Mesenchymal stem cell (in vitro differentiated cells and primary cell): ENCODE data around the gene PPA1.

ENCODE experiments used
- DNase-seq: peaks from one replicate; pipeline ENCODE4 v3.0.0-alpha.2; 2013
- H2AFZ ChIP-seq: one replicate; pipeline ENCODE4 v1.6.1; 2013; ENCODE audit warnings: low read depth, mild to moderate bottlenecking, control low read depth, inconsistent platforms, low read length, moderate library complexity
- H2AK5ac ChIP-seq: 2 replicates; pipeline ENCODE4 v1.6.1; 2013; ENCODE audit warnings: low read length, moderate library complexity, mild to moderate bottlenecking, inconsistent platforms; ENCODE audit not compliant: severe bottlenecking
- H2BK120ac ChIP-seq: one replicate; pipeline ENCODE4 v1.6.1; 2013; ENCODE audit warnings: low read depth, mild to moderate bottlenecking, inconsistent platforms, low read length, moderate library complexity
- H2BK12ac ChIP-seq, 2 experiments: one replicate each; pipeline ENCODE4 v1.6.1; 2013; ENCODE audit warnings: inconsistent platforms in 2 of 2, low read length in 2 of 2, mild to moderate bottlenecking in 2 of 2, moderate library complexity in 2 of 2, control low read depth in 1 of 2
- H2BK15ac ChIP-seq: one replicate; pipeline ENCODE4 v1.6.1; 2013; ENCODE audit warnings: mild to moderate bottlenecking, low read depth, inconsistent platforms; ENCODE audit not compliant: poor library complexity, severe bottlenecking
- H2BK5ac ChIP-seq: 2 replicates; pipeline ENCODE4 v1.6.1; 2013; ENCODE audit warnings: low read depth, mild to moderate bottlenecking, low read length, control low read depth, inconsistent platforms; ENCODE audit not compliant: poor library complexity, severe bottlenecking
- H3K14ac ChIP-seq, 2 experiments: one replicate each; pipeline ENCODE4 v1.6.1; 2013; ENCODE audit warnings: inconsistent platforms in 2 of 2, low read length in 2 of 2, control low read depth in 1 of 2, mild to moderate bottlenecking in 1 of 2, moderate library complexity in 1 of 2
- H3K18ac ChIP-seq, 2 experiments: one replicate each; pipeline ENCODE4 v1.6.1; 2013; ENCODE audit warnings: inconsistent platforms in 2 of 2, low read length in 2 of 2, control low read depth in 1 of 2, low read depth in 1 of 2, mild to moderate bottlenecking in 1 of 2
- H3K23ac ChIP-seq, 2 experiments: one replicate each; pipeline ENCODE4 v1.6.1; 2013; ENCODE audit warnings: inconsistent platforms in 2 of 2, low read length in 2 of 2, mild to moderate bottlenecking in 2 of 2, moderate library complexity in 2 of 2, control low read depth in 1 of 2
- H3K27ac ChIP-seq: 2 replicates; pipeline ENCODE4 v1.5.1; 2013; ENCODE audit warnings: mild to moderate bottlenecking, moderate library complexity, low read length, control low read depth, inconsistent platforms; ENCODE audit not compliant: poor library complexity, severe bottlenecking
- H3K27me3 ChIP-seq, 2 experiments: 2 replicates each; pipeline versions ENCODE4 v1.6.1 to v1.7.0; 2013; ENCODE audit warnings: low read length in 2 of 2, mild to moderate bottlenecking in 2 of 2, moderate library complexity in 2 of 2, control low read depth in 1 of 2, inconsistent platforms in 1 of 2; ENCODE audit not compliant: control insufficient read depth in 1 of 2, insufficient read depth in 1 of 2
- H3K36me3 ChIP-seq, 2 experiments: 2 replicates each; pipeline versions ENCODE4 v1.6.1 to v1.7.0; 2013; ENCODE audit warnings: low read length in 2 of 2, control low read depth in 1 of 2, inconsistent platforms in 1 of 2, low read depth in 1 of 2, mild to moderate bottlenecking in 1 of 2; ENCODE audit not compliant: insufficient read depth in 2 of 2, control insufficient read depth in 1 of 2
- H3K4ac ChIP-seq, 2 experiments: one replicate each; pipeline ENCODE4 v1.6.1; 2013; ENCODE audit warnings: inconsistent platforms in 2 of 2, low read length in 2 of 2, mild to moderate bottlenecking in 2 of 2, moderate library complexity in 2 of 2, control low read depth in 1 of 2, low read depth in 1 of 2
- H3K4me1 ChIP-seq: 2 replicates; pipeline ENCODE4 v1.6.1; 2013; ENCODE audit warnings: low read depth, low read length, control low read depth; ENCODE audit not compliant: control insufficient read depth, insufficient read depth
- H3K4me2 ChIP-seq: 2 replicates; pipeline ENCODE4 v1.6.1; 2013; ENCODE audit warnings: low read length, mild to moderate bottlenecking, inconsistent platforms; ENCODE audit not compliant: poor library complexity, severe bottlenecking
- H3K4me3 ChIP-seq, 2 experiments: 2 replicates each; pipeline versions ENCODE4 v1.5.1 to v1.7.0; 2013; ENCODE audit warnings: low read length in 2 of 2, mild to moderate bottlenecking in 2 of 2, control low read depth in 1 of 2, low read depth in 1 of 2; ENCODE audit not compliant: insufficient read depth in 1 of 2
- H3K79me1 ChIP-seq: replicated peaks from 2 replicates; pipeline ENCODE4 v1.6.1; 2013; ENCODE audit warnings: mild to moderate bottlenecking, control low read depth, low read length, inconsistent platforms; ENCODE audit not compliant: poor library complexity, severe bottlenecking
- H3K9ac ChIP-seq: 2 replicates; pipeline ENCODE4 v1.7.0; 2013; ENCODE audit warnings: mild to moderate bottlenecking, low read length, moderate library complexity
- H3K9me3 ChIP-seq: 2 replicates; pipeline ENCODE4 v1.7.0; 2013; ENCODE audit warnings: mild to moderate bottlenecking, low read length; ENCODE audit not compliant: control insufficient read depth
- H4K8ac ChIP-seq: one replicate; pipeline ENCODE4 v1.6.1; 2013; ENCODE audit warnings: inconsistent platforms, mild to moderate bottlenecking, low read length, moderate library complexity
- H4K91ac ChIP-seq: one replicate; pipeline ENCODE4 v1.6.1; 2013; ENCODE audit warnings: mild to moderate bottlenecking, low read length, inconsistent platforms
- WGBS: methylation state at CpG from one replicate; pipeline ENCODE4 v1.1.7; 2013; ENCODE audit warnings: mixed read lengths; 5-methylcytosine and 5-hydroxymethylcytosine counted together

Gene PPA1

GRCh38 chr10:70169011-70169410 lies 64.2 kb downstream of the PPA1 start:
- Histone ChIP-seq H3K4ac (peak overlapping the region in 1 of 2 experiments; percentile 26), H3K9me3 (no peaks in the 10 kb centered on the region), H3K4me1 (peaks cover 4% of the 10 kb centered on the region), H2BK120ac (no peak overlapping the region), H2BK12ac (no peak overlapping the region), H3K79me1 (no peaks in the 10 kb centered on the region), H2BK5ac (no peak overlapping the region), H3K4me2 (peak overlapping the region; percentile 73), H3K4me3 (peak overlapping the region in 1 of 2 experiments; percentile 99), H3K18ac (no peak overlapping the region), H4K91ac (no peak overlapping the region), H3K9ac (peak overlapping the region; percentile 99), H2AK5ac (no peak overlapping the region), H2AFZ (no peak overlapping the region), H3K14ac (peak overlapping the region in 1 of 2 experiments; percentile 15), H3K36me3 (peaks cover 0 to 37% of the 10 kb centered on the region in 2 experiments), H4K8ac (no peak overlapping the region), H2BK15ac (no peak overlapping the region), H3K23ac (peak overlapping the region in 1 of 2 experiments; percentile 94), H3K27ac (no peak overlapping the region), H3K27me3 (no peaks in the 10 kb centered on the region)
- peak; percentile 11 for DNase-seq
- 78% methylated on average over 1 of the region's 2 CpGs for WGBS

GRCh38 chr10:70167246-70167645 lies 66.0 kb downstream of the PPA1 start:
- WGBS: 85% methylated on average over 5 of the region's 7 CpGs
- peaks cover 0 to 49% of the 10 kb centered on the region in 2 experiments for H3K36me3 ChIP-seq
- H3K27me3 ChIP-seq: no peaks in the 10 kb centered on the region
- no peak overlapping the region for H3K27ac ChIP-seq
- H4K91ac ChIP-seq: no peak overlapping the region
- no peak overlapping the region for H2BK120ac ChIP-seq
- no peak overlapping the region for H2BK5ac ChIP-seq
- no peak overlapping the region for H2BK12ac ChIP-seq
- no peak overlapping the region for H3K23ac ChIP-seq
- H2BK15ac ChIP-seq: no peak overlapping the region
- peak overlapping the region in 1 of 2 experiments; percentile 99 for H3K4me3 ChIP-seq
- H4K8ac ChIP-seq: no peak overlapping the region
- H3K18ac ChIP-seq: no peak overlapping the region
- H3K9me3 ChIP-seq: no peaks in the 10 kb centered on the region
- H2AK5ac ChIP-seq: no peak overlapping the region
- no peak overlapping the region for H3K14ac ChIP-seq
- H3K4me2 ChIP-seq: no peak overlapping the region
- no peak for DNase-seq
- H2AFZ ChIP-seq: no peak overlapping the region
- H3K4me1 ChIP-seq: peaks cover 4% of the 10 kb centered on the region
- no peak overlapping the region for H3K4ac ChIP-seq
- H3K79me1 ChIP-seq: no peaks in the 10 kb centered on the region
- H3K9ac ChIP-seq: peak overlapping the region; percentile 99

- no peak overlapping the region for H3K27ac ChIP-seq
Measured at GRCh38 chr10:70166394-70166793, 66.8 kb downstream of the PPA1 start.

GRCh38 chr10:70164163-70164562 lies 69.1 kb downstream of the PPA1 start:
- H3K23ac ChIP-seq: no peak overlapping the region
- H3K27ac ChIP-seq: no peak overlapping the region
- 93% methylated on average over 3 of the region's 3 CpGs for WGBS
- H3K9ac ChIP-seq: no peak overlapping the region
- no peak overlapping the region for H3K4ac ChIP-seq
- H2AK5ac ChIP-seq: no peak overlapping the region
- H3K4me2 ChIP-seq: no peak overlapping the region
- peaks cover 7% of the 10 kb centered on the region for H3K4me1 ChIP-seq
- H3K79me1 ChIP-seq: no peaks in the 10 kb centered on the region
- peaks cover 4 to 79% of the 10 kb centered on the region in 2 experiments for H3K36me3 ChIP-seq
- no peak overlapping the region for H2BK120ac ChIP-seq
- H4K8ac ChIP-seq: no peak overlapping the region
- no peak overlapping the region for H4K91ac ChIP-seq
- no peak overlapping the region for H3K4me3 ChIP-seq
- no peaks in the 10 kb centered on the region for H3K9me3 ChIP-seq
- H2AFZ ChIP-seq: no peak overlapping the region
- no peak overlapping the region for H3K18ac ChIP-seq
- no peak overlapping the region for H2BK5ac ChIP-seq
- no peak overlapping the region for H2BK12ac ChIP-seq
- H3K14ac ChIP-seq: no peak overlapping the region
- no peak for DNase-seq
- no peak overlapping the region for H2BK15ac ChIP-seq
- H3K27me3 ChIP-seq: no peaks in the 10 kb centered on the region

More at GRCh38 chr10:70166394-70166793, 66.8 kb downstream of the PPA1 start:
- Histone ChIP-seq H3K4ac (no peak overlapping the region), H3K14ac (no peak overlapping the region), H3K23ac (no peak overlapping the region), H3K4me2 (no peak overlapping the region), H2BK120ac (no peak overlapping the region), H3K9ac (no peak overlapping the region), H3K27me3 (no peaks in the 10 kb centered on the region), H2BK15ac (no peak overlapping the region), H2AFZ (no peak overlapping the region), H3K36me3 (peaks cover 0 to 56% of the 10 kb centered on the region in 2 experiments), H3K18ac (no peak overlapping the region), H2BK5ac (no peak overlapping the region), H3K79me1 (no peaks in the 10 kb centered on the region), H4K8ac (no peak overlapping the region), H3K4me1 (peaks cover 7% of the 10 kb centered on the region), H2BK12ac (no peak overlapping the region), H3K4me3 (peak overlapping the region in 1 of 2 experiments; percentile 99), H4K91ac (no peak overlapping the region), H3K9me3 (no peaks in the 10 kb centered on the region), H2AK5ac (no peak overlapping the region)
- WGBS: 94% methylated on average over 3 of the region's 3 CpGs
- no peak for DNase-seq
